A549 (cell line): ENCODE data around the gene LSP1.

Source experiments
- CBX8 ChIP-seq: fragments of 200-600 bp; sonication (generic); IDR thresholded peaks from 2 replicates; pipeline ENCODE4 v1.6.1; 2016
- JUN ChIP-seq, 2 experiments: fragments of >200 bp; sonication (Bioruptor Twin); formaldehyde crosslinking; IDR thresholded peaks; 2 replicates in 1 of 2; 3 replicates in 1 of 2; pipeline ENCODE4 v1.6.1; 2016 to 2017
- KDM1A ChIP-seq: fragments of 200-600 bp; sonication (generic); IDR thresholded peaks from 2 replicates; pipeline ENCODE4 v1.6.1; 2016; ENCODE audit warnings: low read depth, mild to moderate bottlenecking
- NR3C1 ChIP-seq: fragments of >200 bp; sonication (Bioruptor Twin); formaldehyde crosslinking; IDR thresholded peaks from 3 replicates; pipeline ENCODE4 v1.6.1; 2017
- POLR2A ChIP-seq: IDR thresholded peaks from 2 replicates; pipeline ENCODE4 v1.6.1; 2012; ENCODE audit warnings: mild to moderate bottlenecking, low read length
- RAD21 ChIP-seq, 2 experiments: fragments of >200 bp in 1 of 2; sonication (Bioruptor Twin) in 1 of 2; formaldehyde crosslinking in 1 of 2; IDR thresholded peaks in 1 of 2; conservative IDR thresholded peaks in 1 of 2; 2 replicates in 1 of 2; 3 replicates in 1 of 2; pipeline ENCODE4 v1.6.1; 2012 to 2018; ENCODE audit warnings: inconsistent platforms in 1 of 2
- RCOR1 ChIP-seq: fragments of 150-350 bp; IDR thresholded peaks from 2 replicates; pipeline ENCODE4 v1.6.1; 2014; ENCODE audit warnings: antibody characterized with exemption, low read length, low read depth
- SMC3 ChIP-seq: fragments of >200 bp; sonication (Bioruptor Twin); formaldehyde crosslinking; IDR thresholded peaks from 3 replicates; pipeline ENCODE4 v1.6.1; 2018; ENCODE audit warnings: inconsistent platforms
- TFCP2L1 ChIP-seq: fragments of 250-450 bp; sonication (Bioruptor Pico); IDR thresholded peaks from 2 replicates; pipeline ENCODE4 v1.5.0; 2021; ENCODE audit warnings: mild to moderate bottlenecking
- ZFP36 ChIP-seq: fragments of 450-650 bp; IDR thresholded peaks from 2 replicates; pipeline ENCODE4 v1.6.1; 2014; ENCODE audit warnings: borderline replicate concordance; ENCODE audit not compliant: partially characterized antibody
- TF ChIP-seq, protein P1 (sequence below): fragments of >200 bp; sonication (Bioruptor Twin); formaldehyde crosslinking; IDR thresholded peaks from 3 replicates; pipeline ENCODE4 v1.5.1; 2016
- TF ChIP-seq, protein P2 (sequence below): IDR thresholded peaks from 2 replicates; pipeline ENCODE4 v1.6.1; 2012

DNA sequence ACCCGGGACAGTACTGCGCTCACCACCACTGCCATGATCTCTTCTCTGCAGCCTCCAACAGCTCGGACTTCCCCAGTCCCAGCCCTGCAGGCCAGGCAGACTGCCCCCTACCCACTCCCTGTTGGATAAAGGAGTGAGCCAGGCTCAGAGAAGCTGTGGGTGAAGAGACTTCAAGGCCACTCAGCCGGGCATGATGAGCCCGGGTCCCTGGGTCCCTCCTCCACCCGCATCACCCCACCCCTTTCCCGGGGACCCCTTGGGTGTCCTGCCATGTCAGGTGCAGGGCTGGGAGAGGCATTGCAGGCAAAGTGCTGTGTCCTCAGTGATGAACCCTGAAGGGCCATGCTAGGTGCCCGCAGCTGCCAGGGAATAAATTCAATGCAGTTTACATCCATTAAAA, 14.5 kb downstream of the LSP1 start:
- TF ChIP-seq, protein P1, sequence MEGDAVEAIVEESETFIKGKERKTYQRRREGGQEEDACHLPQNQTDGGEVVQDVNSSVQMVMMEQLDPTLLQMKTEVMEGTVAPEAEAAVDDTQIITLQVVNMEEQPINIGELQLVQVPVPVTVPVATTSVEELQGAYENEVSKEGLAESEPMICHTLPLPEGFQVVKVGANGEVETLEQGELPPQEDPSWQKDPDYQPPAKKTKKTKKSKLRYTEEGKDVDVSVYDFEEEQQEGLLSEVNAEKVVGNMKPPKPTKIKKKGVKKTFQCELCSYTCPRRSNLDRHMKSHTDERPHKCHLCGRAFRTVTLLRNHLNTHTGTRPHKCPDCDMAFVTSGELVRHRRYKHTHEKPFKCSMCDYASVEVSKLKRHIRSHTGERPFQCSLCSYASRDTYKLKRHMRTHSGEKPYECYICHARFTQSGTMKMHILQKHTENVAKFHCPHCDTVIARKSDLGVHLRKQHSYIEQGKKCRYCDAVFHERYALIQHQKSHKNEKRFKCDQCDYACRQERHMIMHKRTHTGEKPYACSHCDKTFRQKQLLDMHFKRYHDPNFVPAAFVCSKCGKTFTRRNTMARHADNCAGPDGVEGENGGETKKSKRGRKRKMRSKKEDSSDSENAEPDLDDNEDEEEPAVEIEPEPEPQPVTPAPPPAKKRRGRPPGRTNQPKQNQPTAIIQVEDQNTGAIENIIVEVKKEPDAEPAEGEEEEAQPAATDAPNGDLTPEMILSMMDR = no peak
- no peak for TF ChIP-seq POLR2A
- TF ChIP-seq RCOR1 = no peak
- no peak for TF ChIP-seq SMC3
- no peak for TF ChIP-seq RAD21 (conservative IDR thresholded peaks at IDR 0.05 in 1 of 2, IDR thresholded peaks at IDR 0.05 in 1 of 2)
- TF ChIP-seq NR3C1 = no peak
- TF ChIP-seq ZFP36 = no peak
- TF ChIP-seq JUN (IDR thresholded peaks at IDR 0.05) = no peak
- no peak for TF ChIP-seq CBX8
- no peak for TF ChIP-seq KDM1A
- TF ChIP-seq, protein P2, sequence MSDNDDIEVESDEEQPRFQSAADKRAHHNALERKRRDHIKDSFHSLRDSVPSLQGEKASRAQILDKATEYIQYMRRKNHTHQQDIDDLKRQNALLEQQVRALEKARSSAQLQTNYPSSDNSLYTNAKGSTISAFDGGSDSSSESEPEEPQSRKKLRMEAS = no peak
- TF ChIP-seq TFCP2L1 (CRISPR knock-in tag) = no peak
